Ishikawa (cell line): ENCODE data around the gene KBTBD13.
A peak's percentile ranks its signal among the peaks of the same experiment; 100 is the strongest.

Source experiments
- CEBPB ChIP-seq: IDR thresholded peaks from 2 replicates; pipeline ENCODE4 v1.6.1; 2012
- CREB1 ChIP-seq: IDR thresholded peaks from 2 replicates; pipeline ENCODE4 v1.6.1; 2012; ENCODE audit warnings: low read depth
- EGR1 ChIP-seq: IDR thresholded peaks from 2 replicates; pipeline ENCODE4 v1.6.1; 2012
- EP300 ChIP-seq: IDR thresholded peaks from 2 replicates; pipeline ENCODE4 v1.6.1; 2012; ENCODE audit warnings: borderline replicate concordance
- FOXM1 ChIP-seq: IDR thresholded peaks from 2 replicates; pipeline ENCODE4 v1.6.1; 2012; ENCODE audit warnings: low read depth, borderline replicate concordance
- MAX ChIP-seq: IDR thresholded peaks from 2 replicates; pipeline ENCODE4 v1.6.1; 2012
- NFIC ChIP-seq: IDR thresholded peaks from 2 replicates; pipeline ENCODE4 v1.6.1; 2012
- RAD21 ChIP-seq: IDR thresholded peaks from 2 replicates; pipeline ENCODE4 v1.6.1; 2012; ENCODE audit warnings: low read depth
- REST ChIP-seq: IDR thresholded peaks from 2 replicates; pipeline ENCODE4 v1.6.1; 2012; ENCODE audit warnings: low read depth, mild to moderate bottlenecking
- TAF1 ChIP-seq: IDR thresholded peaks from 2 replicates; pipeline ENCODE4 v1.6.1; 2012; ENCODE audit warnings: low read depth, mild to moderate bottlenecking
- TCF12 ChIP-seq: IDR thresholded peaks from 2 replicates; pipeline ENCODE4 v1.6.1; 2012; ENCODE audit warnings: low read depth
- TEAD4 ChIP-seq: IDR thresholded peaks from 2 replicates; pipeline ENCODE4 v1.6.1; 2012
- USF1 ChIP-seq: IDR thresholded peaks from 2 replicates; pipeline ENCODE4 v1.6.1; 2012
- YY1 ChIP-seq: IDR thresholded peaks from 2 replicates; pipeline ENCODE4 v1.6.1; 2012; ENCODE audit warnings: low read depth
- ZBTB7A ChIP-seq: IDR thresholded peaks from 2 replicates; pipeline ENCODE4 v1.6.1; 2012; ENCODE audit warnings: low read depth

The KBTBD13 gene

GRCh38 chr15:65072617-65073016 is 3.9 kb upstream of the KBTBD13 start:
- TF ChIP-seq ZBTB7A = no peak
- TF ChIP-seq CEBPB = no peak
- no peak for TF ChIP-seq RAD21
- no peak for TF ChIP-seq NFIC
- TF ChIP-seq TCF12 = no peak
- TF ChIP-seq EP300 = no peak
- TF ChIP-seq TAF1 = no peak
- no peak for TF ChIP-seq FOXM1
- no peak for TF ChIP-seq CREB1
- no peak for TF ChIP-seq YY1
- no peak for TF ChIP-seq MAX
- no peak for TF ChIP-seq TEAD4
- no peak for TF ChIP-seq REST

GRCh38 chr15:65077291-65077980 is 890 bp downstream of the KBTBD13 start:
- TF ChIP-seq TAF1 (no peak), ZBTB7A (no peak), NFIC (no peak)

- TF ChIP-seq MAX (no peak), TEAD4 (no peak), YY1 (no peak), TCF12 (no peak), USF1 (no peak), EP300 (no peak), CREB1 (no peak), TAF1 (no peak), FOXM1 (no peak), REST (no peak), RAD21 (no peak), NFIC (no peak), EGR1 (no peak), ZBTB7A (no peak), CEBPB (no peak)
Observed at GRCh38 chr15:65077981-65078352, 1.4 kb downstream of the KBTBD13 start.

DNA sequence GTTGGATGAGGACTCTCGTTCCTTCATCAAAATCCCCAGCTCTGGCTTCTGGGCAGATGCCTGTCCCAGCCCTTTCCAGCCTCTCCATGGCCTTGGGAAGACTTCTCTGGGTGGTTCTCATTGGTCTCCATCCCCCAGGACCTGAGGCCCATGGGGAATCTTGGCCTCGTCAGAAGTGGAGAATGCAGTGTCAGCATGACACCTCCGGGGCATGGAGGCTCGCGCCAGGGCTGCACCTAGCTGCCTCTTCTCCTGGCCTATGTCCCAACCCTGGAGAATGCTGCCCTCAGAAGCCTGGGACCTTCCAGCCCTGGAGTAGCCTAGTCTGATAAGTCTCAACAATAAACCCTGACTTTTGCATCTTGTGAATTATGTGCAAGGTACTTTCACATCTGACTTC is 3.0 kb downstream of the KBTBD13 start:
- TF ChIP-seq MAX (no peak), EGR1 (no peak), TAF1 (no peak), TEAD4 (no peak), NFIC (no peak), EP300 (no peak), REST (no peak), ZBTB7A (no peak), TCF12 (no peak)

DNA sequence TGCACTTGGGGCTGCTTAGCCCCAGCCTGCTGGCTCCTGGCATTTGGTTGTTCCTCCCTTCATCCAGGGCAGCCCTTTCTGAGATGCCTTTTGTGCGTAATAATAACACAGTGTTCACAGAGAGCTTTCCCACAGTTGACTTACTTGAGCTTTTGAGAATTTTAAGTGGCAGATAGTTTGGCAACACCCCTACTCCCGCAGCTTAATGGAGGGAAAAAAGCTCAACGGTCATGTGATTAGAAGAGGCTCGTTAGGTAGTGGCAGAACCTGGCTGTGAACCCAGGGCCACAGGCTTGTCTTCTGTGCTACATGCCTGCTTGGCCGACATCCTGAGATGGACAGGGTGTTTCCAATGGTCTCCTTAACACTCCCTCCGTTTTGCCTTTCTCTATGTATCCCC is 4.7 kb downstream of the KBTBD13 start:
- TF ChIP-seq USF1 (0 out of 2 replicates have a peak, but pooled peaks have one; percentile 31), CEBPB (no peak)
